Stimulated activated CD8-positive, alpha-beta memory T cell treated with anti-CD3 and anti-CD28 coated beads, Interleukin-12 subunit alpha, Interleukin-12 subunit beta, amount 100 ng/mL, for 4 hours (primary cell): ENCODE results near the gene TM9SF1.

Source experiments
- DNase-seq: peaks from one replicate; pipeline ENCODE4 v3.0.0-alpha.2; 2020; ENCODE audit warnings: low read depth

The TM9SF1 gene

DNA sequence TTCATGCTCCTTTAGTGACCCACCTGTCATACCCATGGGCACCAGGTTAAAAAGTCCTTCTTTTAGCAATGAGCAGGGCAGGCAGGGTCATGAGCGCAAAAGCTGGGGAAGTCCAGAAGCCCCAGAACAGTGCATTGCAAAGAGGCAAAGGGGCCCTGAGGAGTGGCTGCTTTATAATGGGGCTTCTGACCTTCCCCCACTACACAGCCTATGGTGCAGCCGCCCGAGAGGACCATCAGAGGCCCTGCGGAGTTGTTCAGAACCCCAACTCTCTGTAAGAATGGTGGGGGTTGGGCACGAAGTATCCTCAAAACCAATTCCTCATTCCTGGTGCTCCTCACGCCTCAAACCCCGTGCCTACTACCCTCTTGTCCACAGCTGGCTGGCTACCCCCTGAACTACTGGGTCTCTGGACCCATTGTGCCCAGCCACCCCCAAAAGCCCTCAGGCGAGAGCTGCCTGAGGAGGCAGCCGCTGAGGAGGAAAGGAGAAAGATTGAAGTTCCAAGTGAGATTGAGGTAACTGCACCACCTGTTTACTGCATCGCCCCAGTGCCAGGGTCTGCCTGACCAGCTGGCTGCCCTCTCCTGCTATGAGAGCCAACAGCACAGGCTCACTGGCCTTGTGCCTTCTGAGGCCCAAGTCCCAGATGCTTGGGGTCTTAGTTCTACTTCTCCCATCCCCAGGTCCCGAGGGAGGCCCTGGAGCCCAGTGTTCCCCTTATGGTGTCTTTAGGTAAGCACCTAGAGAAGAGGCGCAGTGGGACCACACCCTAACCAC is 16.7 kb downstream of the TM9SF1 start:
- no peak for DNase-seq

DNA sequence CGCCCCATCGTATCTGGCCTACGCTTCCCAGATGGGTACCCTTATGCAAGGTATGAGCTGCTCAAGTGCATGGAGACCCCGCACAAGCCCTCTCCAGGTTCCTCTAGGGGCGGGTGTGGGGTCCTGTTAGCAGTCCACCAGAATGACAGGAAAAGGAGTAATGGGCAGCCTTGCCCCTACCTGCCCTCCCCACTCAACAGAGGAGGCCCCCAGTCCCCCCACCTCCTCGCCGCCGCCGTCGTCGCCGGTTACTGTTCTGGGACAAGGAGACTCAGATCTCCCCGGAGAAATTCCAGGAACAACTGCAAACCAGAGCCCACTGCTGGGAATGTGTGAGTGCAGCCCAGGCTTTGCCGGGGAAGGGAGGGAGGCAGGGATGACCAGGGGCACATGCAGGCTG is 17.4 kb downstream of the TM9SF1 start:
- DNase-seq = no peak

DNA sequence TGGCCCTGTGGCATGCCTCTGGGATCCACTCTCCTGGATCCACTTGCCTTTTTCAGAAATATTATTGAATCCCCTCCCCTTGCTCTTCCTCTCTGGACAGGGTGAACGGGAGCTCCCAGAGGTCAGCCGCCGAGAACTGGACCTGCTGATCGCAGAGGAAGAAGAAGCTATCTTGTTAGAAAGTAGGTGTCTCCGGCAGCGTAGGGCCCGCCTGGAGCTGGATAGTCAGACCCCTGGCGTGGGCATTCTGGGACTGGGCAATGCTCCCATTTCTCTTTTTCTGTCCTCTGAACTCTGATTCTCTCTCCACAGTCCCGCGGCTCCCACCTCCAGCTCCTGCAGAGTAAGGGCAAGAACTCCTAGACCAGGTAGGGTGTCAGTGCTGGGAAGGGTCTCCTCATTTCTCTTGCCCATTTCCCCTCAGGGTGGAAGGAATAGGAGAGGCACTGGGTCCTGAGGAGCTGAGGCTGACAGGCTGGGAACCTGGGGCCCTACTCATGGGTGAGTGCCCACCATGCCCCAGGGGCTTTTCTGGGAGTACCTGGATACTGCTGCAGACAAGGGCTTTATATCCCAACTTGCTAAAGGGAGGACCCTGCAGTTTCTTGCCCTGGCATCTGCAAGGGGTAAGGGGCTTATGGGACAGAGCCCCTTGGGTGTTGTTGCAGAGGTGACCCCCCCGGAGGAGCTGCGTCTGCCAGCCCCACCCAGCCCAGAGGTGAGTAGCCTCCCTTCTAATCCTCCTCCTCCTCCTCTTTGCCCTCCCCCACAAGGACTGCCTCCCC is 18.0 kb downstream of the TM9SF1 start:
- DNase-seq = no peak

- no peak for DNase-seq
These were observed 18.6 kb downstream of the TM9SF1 start for GRCh38 chr14:24176599-24176998.

DNA sequence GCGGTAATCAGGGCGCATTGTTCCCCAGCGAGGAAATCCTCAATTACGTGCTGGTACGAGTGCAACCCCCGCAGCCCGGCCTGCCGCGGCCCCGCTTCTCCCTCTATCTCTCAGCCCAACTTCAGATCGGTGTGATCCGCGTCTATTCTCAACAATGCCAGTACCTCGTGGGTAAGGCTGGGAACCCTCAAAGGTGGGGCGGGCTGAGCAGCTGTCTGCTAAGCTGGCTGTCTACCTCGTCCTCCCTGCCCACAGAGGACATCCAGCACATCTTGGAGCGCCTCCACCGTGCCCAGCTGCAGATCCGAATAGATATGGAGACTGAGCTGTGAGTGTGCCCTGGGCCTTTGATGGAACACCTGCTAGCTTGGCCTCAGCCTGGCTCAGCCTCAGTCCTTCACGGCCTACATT is 22.4 kb downstream of the TM9SF1 start:
- no peak for DNase-seq

DNA sequence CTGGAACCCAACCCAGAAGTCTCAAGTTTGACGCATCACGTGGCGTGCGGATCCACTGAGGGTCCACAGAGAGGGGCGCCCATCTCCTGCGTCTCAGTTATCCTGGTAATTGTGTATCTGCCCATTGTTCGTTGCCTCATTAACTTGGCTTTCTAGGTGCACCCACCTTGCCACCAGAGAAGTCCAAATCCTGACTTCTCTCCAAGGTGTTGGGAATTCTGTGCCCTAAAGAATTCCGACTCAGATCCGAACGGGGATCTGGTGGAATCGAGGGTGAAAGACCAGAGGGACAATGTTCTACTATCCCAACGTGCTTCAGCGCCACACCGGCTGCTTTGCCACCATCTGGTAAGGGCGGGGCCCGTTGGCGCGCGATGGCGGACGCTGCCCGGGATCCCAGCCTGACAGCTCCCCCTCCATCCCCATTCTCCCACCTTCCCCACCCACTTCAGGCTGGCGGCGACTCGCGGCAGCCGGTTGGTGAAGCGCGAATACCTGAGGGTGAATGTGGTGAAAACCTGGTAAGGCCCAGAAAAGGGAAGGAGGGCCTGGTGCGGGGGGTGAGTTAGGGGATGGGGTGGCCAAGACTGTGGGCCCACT is 22.9 kb downstream of the TM9SF1 start:
- DNase-seq = no peak

- peak; percentile 48 for DNase-seq
These were observed 23.6 kb downstream of the TM9SF1 start, which contains the start of gene REC8 for GRCh38 chr14:24171422-24172260. REC8 (plus strand) TSS chr14:24172080; CDS start chr14:24172553, 473 bp downstream.

- no peak for DNase-seq
These were observed 27.6 kb downstream of the TM9SF1 start for GRCh38 chr14:24167469-24168114.

- no peak for DNase-seq
These were observed 29.5 kb downstream of the TM9SF1 start for GRCh38 chr14:24165785-24166184.

- DNase-seq = no peak
These were observed 30.7 kb downstream of the TM9SF1 start for GRCh38 chr14:24164518-24164991.

DNA sequence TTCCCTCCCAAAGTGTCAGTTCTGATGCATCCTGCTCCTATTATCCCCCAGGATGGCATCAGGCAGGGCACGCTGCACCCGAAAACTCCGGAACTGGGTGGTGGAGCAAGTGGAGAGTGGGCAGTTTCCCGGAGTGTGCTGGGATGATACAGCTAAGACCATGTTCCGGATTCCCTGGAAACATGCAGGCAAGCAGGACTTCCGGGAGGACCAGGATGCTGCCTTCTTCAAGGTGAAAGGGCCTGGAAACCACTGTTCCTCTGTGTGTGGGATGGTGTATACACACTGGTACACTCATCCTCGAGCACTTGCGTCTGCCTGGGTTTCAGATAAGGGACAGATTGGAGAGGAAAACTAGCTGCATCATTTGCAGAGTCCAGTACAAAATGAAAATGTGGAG is 33.1 kb downstream of the TM9SF1 start:
- DNase-seq = no peak

DNA sequence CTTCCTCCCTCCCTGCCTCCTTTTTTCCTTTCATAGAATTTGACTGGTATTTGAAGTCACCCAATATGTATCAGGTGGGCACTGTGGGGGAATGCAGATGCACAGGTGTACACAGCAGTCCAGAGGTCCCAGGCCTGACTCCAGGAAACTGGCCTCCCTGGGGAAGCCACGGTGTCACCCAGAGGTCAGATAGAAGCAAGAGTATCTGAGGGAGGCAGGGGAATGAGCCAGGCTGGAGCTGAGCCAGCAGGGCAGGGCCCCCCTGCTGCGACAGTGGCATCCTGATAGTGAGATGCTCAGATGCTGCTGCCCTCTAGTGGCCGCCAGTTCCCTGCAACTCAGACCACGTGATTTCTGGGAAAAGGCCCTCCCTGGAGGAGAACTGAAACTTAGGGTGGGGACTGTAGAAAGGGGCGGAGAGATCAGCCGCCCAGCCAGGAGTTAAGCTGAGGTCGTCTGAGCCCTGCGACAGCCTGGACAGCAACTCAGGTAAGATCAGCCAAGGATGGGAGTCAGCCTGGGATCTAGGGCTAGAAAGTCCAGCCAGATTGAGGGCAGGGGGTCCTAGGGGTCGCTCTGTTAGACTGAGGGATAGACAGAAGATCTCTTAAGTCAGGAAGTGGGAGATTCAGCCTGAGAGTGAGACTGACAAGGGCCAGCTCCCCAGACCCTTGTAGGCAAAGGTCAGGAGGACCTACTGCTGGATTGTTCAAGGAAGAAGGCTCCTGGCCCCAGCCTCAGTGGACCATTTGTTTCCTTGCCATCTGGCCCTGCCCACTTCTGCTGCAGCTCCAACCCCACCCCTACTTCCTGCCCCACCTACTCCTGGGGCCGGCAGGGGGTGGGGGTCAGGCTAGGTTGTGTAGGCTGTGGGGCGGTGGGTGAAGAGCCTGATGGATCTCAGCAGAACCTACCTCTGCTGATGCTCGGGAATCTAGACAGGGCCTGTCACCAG is 34.1 kb downstream of the TM9SF1 start, which contains the start of gene IRF9:
Gene IRF9 (plus strand): TSS at position 416 of the 955 bp plus-strand sequence. CDS start 880 bp downstream, outside the sequence.
- DNase-seq = peak; percentile 91

GRCh38 chr14:24160499-24160849 is 34.8 kb downstream of the TM9SF1 start:
- no peak for DNase-seq

DNA sequence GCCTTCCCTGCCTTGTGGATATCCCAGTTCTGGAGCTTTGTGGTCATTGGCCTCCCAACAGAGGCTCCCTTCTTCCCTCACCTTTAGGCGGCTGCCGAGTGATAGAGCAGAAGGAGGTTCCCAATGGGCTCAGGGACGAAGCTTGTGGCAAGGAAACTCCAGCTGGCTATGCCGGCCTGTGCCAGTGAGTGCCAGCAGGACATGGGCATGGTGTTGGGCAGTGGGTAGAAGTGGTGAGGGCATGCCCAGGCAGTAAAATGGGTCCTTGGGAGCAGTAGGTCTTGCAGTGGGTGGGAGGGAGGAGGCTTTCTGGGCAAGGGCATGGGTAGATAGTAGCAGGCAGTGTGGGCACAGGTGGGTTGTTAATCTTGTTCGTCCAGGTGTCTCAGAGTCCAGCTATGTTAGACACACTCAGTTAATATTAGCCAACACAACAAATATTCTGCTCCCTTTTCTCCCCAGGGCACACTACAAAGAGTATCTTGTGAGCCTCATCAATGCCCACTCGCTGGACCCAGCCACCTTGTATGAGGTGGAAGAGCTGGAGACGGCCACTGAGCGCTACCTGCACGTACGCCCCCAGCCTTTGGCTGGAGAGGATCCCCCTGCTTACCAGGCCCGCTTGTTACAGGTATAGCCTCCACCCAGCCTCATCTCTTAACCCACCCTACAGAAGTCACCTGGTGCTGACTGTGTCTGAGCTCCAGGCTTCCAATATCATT is 35.3 kb downstream of the TM9SF1 start:
- no peak for DNase-seq

DNA sequence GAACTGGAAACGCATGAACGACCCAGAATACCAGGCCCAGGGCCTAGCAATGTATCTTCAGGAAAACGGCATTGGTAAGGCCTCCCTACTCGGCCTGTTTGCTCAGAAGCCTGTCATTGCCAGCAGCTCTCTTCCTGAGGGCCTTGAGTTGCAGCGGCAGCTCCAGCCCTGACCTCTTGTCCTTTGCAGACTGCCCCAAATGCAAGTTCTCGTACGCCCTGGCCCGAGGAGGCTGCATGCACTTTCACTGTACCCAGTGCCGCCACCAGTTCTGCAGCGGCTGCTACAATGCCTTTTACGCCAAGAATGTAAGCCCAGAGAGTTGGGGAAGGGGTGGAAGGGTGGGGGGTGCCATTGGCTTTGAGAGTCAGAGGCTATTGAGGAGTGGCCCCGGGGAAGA is 37.9 kb downstream of the TM9SF1 start:
- no peak for DNase-seq

DNA sequence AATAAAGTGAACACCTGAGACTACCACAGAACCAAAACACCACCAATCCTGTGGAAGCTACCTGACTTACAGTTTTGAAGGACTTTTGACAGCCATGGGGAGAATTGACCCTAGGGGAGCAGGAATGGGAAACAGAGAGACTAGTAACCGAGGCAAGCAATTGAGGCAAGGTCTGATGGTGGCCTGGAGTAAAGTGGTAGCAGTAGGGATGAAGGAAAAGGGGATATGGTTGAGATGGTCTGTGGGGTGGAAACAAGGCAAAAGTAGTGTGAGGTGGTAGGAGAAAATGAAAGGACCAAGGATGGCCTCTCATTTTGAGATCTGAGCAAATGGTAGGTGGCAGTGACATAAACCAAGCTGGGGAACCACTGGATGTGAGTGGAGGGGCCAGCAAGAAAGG is 38.4 kb downstream of the TM9SF1 start:
- DNase-seq = no peak

- no peak for DNase-seq
These were observed 40.1 kb downstream of the TM9SF1 start for GRCh38 chr14:24155100-24155499.

- DNase-seq = no peak
These were observed 43.7 kb downstream of the TM9SF1 start for GRCh38 chr14:24151404-24152080.

DNA sequence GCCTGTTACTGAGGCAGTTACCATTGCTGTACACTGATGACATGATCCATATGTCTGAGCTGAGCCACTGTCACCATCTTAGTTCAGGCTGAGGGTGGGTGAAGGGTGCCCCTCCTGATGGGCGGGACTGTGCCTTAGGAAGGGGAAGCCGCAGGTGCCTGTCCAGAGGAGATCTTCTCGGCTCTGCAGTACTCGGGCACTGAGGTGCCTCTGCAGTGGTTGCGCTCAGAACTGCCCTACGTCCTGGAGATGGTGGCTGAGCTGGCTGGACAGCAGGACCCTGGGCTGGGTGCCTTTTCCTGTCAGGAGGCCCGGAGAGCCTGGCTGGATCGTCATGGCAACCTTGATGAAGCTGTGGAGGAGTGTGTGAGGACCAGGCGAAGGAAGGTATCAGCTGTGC is 44.2 kb downstream of the TM9SF1 start:
- no peak for DNase-seq
